Globus pallidus (tissue), 1 donor: ENCODE results near the gene SCD.
A peak's percentile ranks its signal among the peaks of the same experiment; 100 is the strongest.

ENCODE experiments used
- DNase-seq: peaks from one replicate; pipeline ENCODE4 v3.0.0-alpha.2; 2015; ENCODE audit warnings: low spot score

Gene SCD

DNA sequence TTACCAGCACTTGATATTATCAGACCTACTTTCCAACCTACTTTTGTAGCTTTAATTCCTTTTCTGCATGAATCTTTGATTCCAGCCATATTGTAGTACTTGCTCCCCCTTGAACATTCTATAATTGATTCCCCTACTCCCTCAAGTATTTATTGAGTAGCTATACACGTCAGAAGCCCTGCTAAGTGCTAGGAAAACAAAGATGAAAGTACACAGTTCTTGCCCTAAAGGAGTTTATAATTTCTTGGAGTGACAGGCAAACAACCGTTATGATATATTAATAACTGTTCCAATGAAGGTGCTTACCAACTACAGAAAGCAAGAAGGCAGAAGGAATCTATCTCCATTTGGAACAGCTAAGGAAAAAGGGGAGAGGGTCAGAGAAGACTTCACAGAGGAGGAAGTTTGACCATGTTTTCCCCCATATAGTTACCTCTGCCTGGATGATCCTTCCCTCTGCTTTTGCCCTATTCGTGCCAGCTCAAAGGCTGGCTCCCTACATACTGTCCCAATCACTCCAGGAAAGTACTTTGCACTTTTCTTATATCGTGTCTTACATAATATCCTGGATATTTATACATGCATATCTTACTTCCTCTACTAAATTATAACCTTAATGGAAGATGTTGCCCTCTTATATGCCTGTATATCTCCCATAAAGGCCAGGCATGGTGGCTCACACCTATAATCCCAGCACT lies 54.7 kb downstream of the SCD start:
- no peak for DNase-seq

DNA sequence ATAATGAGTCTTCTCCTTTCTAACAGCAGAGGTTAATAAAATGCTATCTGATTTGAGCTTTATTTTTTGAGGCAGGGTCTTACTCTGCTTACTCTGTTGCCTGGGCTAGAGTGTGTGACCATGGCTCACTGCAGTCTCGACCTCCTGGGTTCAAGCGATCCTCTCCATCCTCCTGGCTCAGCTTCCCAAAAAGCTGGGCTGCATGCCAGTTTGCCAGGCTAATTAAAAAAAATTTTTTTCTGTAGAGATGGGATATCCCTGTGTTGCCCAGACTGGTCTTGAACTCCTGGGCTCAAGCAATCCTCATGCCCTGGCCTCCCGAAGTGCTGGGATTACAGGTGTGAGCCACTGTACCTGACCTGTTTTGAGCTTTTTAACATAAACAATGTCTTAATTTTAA lies 56.7 kb downstream of the SCD start:
- DNase-seq: no peak

DNA sequence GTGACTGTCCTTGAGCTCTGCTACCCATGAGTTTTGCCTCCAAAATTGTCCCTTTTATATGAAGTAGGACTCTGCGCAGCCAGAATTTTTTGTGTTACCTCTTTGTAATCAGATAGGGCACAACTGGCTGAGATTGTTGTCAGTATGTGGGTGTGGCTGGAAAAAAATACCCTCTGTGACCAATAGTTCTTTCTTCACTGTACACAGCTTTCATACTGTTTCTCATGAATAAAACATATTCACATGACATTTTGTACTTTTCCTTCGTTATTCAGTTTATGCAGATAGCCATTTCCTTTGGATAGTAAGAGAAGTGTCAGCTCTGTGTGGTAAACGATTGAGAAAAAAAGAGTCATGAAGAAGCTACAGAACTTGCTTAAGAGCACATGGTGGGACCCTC lies 66.1 kb downstream of the SCD start:
- DNase-seq: peak; percentile 1
